ENCODE measurements around the gene ENO3. TPM values are rescaled to one million over a fixed set of nuclear protein-coding genes. Genes with fewer than 3 reads are reported as not detected.
"Not testable (repeated sequence)": the region's sequence is repeated elsewhere in the genome, so short reads cannot be mapped to it uniquely, and the experiment has no call there.

Gene ENO3
- total RNA-seq, 4 donors from 2014 or later, result 2.5 to 211 (median 12.9) TPM

DNA sequence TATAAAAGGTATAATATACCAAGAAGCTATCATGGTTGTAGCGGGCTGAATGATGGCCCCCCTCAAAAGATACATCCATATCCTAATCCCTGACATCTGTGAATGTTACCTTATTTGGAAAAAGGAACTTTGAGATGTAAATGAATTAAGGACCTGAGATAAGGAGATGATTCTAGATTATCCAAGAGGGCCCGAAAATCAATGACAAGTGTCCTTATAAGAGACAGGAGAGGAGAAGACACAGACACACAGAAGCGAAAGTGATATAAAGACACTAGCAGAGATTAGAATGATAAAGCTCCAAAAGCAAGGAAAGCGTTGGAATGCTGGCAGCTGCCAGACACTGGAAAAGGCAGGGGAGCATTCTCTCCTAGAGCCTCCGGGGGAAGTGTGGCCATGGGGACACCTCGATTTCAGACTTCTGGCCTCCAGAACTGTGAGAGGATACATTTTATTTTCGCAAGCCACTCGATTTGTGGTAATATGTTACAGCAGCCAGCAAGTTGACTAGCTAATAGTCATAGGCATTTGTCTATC is 31.3 kb upstream of the ENO3 start:
- H3K27me3 ChIP-seq, result no peaks in the 10 kb centered on the region
- H3K9me3 ChIP-seq, result no peaks in the 10 kb centered on the region
- in situ Hi-C loops (cut with MboI; ENCODE audit: low pct_ligation_motif_present in 1 of 4, low pct_unique_long_range_greater_than_20kb in 1 of 4, low sequenced_read_pairs in 3 of 4) (loop anchor here in 3 of 4 donors (10.0 to 25.0 kb wide), 3 partner anchors 55 to 145 kb away; no protein-coding TSS in a partner anchor), intact Hi-C loops (cut with DNase I; ENCODE audit: low total_unique reads) (no loop called here)
- no peak for DNase-seq
- no peaks in the 10 kb centered on the region for H3K4me1 ChIP-seq
- no peak overlapping the region for H3K27ac ChIP-seq
- H3K36me3 ChIP-seq, result no peaks in the 10 kb centered on the region
- WGBS, 2 donors (ENCODE audit: low coverage in 1 of 2), result 77 to 85% methylated on average over 8 of the region's 8 CpGs
- no peak overlapping the region for H3K4me3 ChIP-seq
- no peak for TF ChIP-seq POLR2A (IDR thresholded peaks at IDR 0.05)
- TF ChIP-seq, protein P1, sequence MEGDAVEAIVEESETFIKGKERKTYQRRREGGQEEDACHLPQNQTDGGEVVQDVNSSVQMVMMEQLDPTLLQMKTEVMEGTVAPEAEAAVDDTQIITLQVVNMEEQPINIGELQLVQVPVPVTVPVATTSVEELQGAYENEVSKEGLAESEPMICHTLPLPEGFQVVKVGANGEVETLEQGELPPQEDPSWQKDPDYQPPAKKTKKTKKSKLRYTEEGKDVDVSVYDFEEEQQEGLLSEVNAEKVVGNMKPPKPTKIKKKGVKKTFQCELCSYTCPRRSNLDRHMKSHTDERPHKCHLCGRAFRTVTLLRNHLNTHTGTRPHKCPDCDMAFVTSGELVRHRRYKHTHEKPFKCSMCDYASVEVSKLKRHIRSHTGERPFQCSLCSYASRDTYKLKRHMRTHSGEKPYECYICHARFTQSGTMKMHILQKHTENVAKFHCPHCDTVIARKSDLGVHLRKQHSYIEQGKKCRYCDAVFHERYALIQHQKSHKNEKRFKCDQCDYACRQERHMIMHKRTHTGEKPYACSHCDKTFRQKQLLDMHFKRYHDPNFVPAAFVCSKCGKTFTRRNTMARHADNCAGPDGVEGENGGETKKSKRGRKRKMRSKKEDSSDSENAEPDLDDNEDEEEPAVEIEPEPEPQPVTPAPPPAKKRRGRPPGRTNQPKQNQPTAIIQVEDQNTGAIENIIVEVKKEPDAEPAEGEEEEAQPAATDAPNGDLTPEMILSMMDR (IDR thresholded peaks at IDR 0.05), result no peak
- TF ChIP-seq POLR2AphosphoS5 (IDR thresholded peaks at IDR 0.05), result no peak
- no peak for TF ChIP-seq EP300 (IDR thresholded peaks at IDR 0.05; ENCODE audit: low read depth)

DNA sequence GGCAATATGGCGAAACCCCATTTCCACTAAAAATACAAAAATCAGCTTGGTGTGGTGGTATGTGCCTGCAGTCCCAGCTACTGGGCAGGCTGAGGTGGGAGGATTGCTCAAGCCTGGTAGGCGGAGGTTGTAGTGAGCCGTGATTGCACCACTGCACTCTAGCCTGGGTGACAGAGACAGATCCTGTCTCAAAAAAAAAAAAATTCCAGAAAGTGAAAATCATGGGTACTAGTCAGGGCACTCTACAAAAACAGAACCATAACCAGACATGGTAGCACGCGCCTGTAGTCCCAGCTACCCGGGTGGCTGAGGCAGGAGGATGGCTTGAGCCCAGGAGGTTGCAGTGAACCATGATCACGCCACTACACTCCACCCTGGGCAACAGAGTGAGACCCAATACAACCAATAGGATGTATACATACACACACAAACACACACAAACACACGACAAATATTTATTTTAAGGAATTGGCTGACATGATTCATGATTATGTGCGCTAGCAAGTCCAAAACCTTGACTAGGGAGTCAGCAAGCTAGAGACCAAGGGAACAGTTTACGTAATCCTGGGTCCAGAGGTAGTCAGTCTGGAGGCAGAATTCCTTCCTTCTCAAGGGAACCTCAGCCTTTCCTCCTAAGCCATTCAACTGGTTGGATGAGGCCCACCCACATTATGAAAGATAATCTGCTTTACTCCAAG is 30.4 kb upstream of the ENO3 start:
- Histone ChIP-seq H3K27me3 (no peaks in the 10 kb centered on the region), H3K4me1 (no peaks in the 10 kb centered on the region), H3K9me3 (no peaks in the 10 kb centered on the region), H3K36me3 (no peaks in the 10 kb centered on the region), H3K4me3 (no peak overlapping the region), H3K27ac (no peak overlapping the region)
- intact Hi-C loops (cut with DNase I; ENCODE audit: low total_unique reads), result no loop called here
- no peak for TF ChIP-seq EP300 (IDR thresholded peaks at IDR 0.05; ENCODE audit: low read depth)
- TF ChIP-seq, protein P1 (IDR thresholded peaks at IDR 0.05), result no peak
- no peak for TF ChIP-seq POLR2AphosphoS5 (IDR thresholded peaks at IDR 0.05)
- TF ChIP-seq POLR2A (IDR thresholded peaks at IDR 0.05), result no peak
- 82 to 87% methylated on average over 3 to 10 of the region's 10 CpGs for WGBS, 2 donors (ENCODE audit: low coverage in 1 of 2)
- DNase-seq, result no peak
- in situ Hi-C loops (cut with MboI; ENCODE audit: low pct_ligation_motif_present in 1 of 4, low pct_unique_long_range_greater_than_20kb in 1 of 4, low sequenced_read_pairs in 3 of 4), result loop anchor here in 2 of 4 donors (25.0 kb wide), 1 partner anchor 142 kb away; no protein-coding TSS in a partner anchor

DNA sequence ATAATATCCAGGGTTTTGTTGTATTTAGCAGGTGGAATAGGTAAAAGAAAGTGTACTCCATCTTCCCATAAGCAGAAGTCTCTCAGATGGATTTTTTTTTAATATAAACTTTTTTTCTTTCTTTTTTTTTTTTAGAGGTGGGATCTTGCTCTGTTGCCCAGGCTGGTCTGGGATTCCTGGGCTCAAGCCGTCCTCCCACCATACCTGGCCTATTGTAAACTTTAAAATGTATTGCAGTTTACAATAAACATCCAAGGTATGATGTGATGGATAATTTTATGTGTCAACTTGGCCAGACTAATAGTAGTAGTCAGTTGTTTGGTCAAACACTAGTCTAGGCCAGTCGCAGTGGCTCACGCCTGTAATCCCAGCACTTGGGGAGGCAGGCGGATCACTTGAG is 29.6 kb upstream of the ENO3 start:
- no peak for DNase-seq
- Histone ChIP-seq H3K4me1 (no peaks in the 10 kb centered on the region), H3K4me3 (no peak overlapping the region), H3K36me3 (no peaks in the 10 kb centered on the region), H3K9me3 (no peaks in the 10 kb centered on the region), H3K27me3 (no peaks in the 10 kb centered on the region), H3K27ac (no peak overlapping the region)
- intact Hi-C loops (cut with DNase I; ENCODE audit: low total_unique reads), result no loop called here
- TF ChIP-seq POLR2A (IDR thresholded peaks at IDR 0.05) (no peak), POLR2AphosphoS5 (IDR thresholded peaks at IDR 0.05) (no peak), EP300 (IDR thresholded peaks at IDR 0.05; ENCODE audit: low read depth) (no peak)
- TF ChIP-seq, protein P1 (IDR thresholded peaks at IDR 0.05), result no peak
- in situ Hi-C loops (cut with MboI; ENCODE audit: low pct_ligation_motif_present in 1 of 4, low pct_unique_long_range_greater_than_20kb in 1 of 4, low sequenced_read_pairs in 3 of 4), result loop anchor here in 2 of 4 donors (25.0 kb wide), 1 partner anchor 141 kb away; no protein-coding TSS in a partner anchor
- 96% methylated on average over 4 of the region's 4 CpGs; no CpG with 5 or more reads in 1 of the 2 donors for WGBS, 2 donors (ENCODE audit: low coverage in 1 of 2)

DNA sequence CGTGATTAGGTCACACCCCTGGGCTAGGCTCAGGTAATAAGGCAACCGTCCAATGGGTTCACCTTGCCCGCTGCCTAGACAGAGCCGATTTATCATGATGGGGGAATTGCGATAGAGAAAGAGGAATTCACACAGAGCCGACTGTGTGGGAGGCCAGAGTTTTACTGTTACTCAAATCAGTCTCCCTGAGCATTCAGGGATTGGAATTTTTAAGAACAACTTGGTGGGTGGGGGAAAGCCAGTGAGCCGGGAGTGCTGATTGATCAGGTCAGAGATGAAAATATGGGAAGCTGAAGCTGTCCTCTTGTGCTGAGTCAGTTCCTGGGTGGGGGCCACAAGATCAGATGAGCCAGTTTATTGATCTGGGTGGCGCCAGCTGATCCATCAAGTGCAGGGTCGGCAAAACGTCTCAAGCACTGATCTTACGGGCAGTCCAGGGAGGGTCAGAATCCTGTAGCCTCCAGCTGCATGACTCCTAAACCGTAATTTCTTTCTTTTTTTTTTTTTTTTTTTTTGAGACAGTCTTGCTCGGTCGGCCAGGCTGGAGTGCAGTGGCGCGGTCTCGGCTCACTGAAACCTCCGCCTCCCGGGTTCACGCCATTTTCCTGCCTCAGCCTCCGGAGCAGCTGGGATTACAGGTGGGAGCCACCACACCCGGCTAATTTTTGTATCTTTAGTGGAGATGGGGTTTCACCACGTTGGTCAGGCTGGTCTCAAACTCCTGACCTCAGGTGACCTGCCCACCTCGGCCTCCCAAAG is 24.2 kb upstream of the ENO3 start:
- H3K9me3 ChIP-seq; H3K36me3 ChIP-seq; in situ Hi-C loops (cut with MboI; ENCODE audit: low pct_ligation_motif_present in 1 of 4, low pct_unique_long_range_greater_than_20kb in 1 of 4, low sequenced_read_pairs in 3 of 4); H3K4me1 ChIP-seq; H3K27me3 ChIP-seq; intact Hi-C loops (cut with DNase I; ENCODE audit: low total_unique reads); H3K4me3 ChIP-seq; DNase-seq; H3K27ac ChIP-seq: not testable (repeated sequence)
- WGBS, 2 donors (ENCODE audit: low coverage in 1 of 2), result 83 to 85% methylated on average over 6 to 24 of the region's 24 CpGs
